ENCODE measurements around the gene PARD3.

- TF ChIP-seq CTCF (conservative IDR thresholded peaks at IDR 0.05 in 1 of 2, IDR thresholded peaks at IDR 0.05 in 1 of 2; ENCODE audit: low read depth in 1 of 2, low read length in 2 of 2) (no peak), EZH2 (IDR thresholded peaks at IDR 0.05; ENCODE audit: low read length, missing control alignments) (no peak)
Measured at GRCh38 chr10:34647160-34647559, 167.9 kb downstream of the PARD3 start.

Data from fibroblast of lung (primary cell).